CD14-positive monocyte (primary cell): Measurements from ENCODE around the gene TOMM7. TPM values are rescaled to one million over a fixed set of nuclear protein-coding genes. Genes with fewer than 3 reads are reported as not detected.
"Not testable (repeated sequence)": the region's sequence is repeated elsewhere in the genome, so short reads cannot be mapped to it uniquely, and the experiment has no call there.

Source experiments
- DNase-seq, 3 donors: peaks; one replicate each; pipeline ENCODE4 v3.0.0-alpha.2; 2011 to 2022
- H2AFZ ChIP-seq: 2 replicates; pipeline ENCODE4 v1.6.0; 2012; ENCODE audit warnings: mild to moderate bottlenecking, low read depth, low read length, inconsistent platforms; ENCODE audit not compliant: insufficient read depth, poor library complexity, severe bottlenecking
- H3K27ac ChIP-seq, 2 donors: 1 replicate in 1 of 2; 2 replicates in 1 of 2; pipeline ENCODE4 v1.5.1; 2012 to 2013; ENCODE audit warnings: low read length in 2 of 2, control low read depth in 1 of 2, inconsistent platforms in 1 of 2, low read depth in 1 of 2, mild to moderate bottlenecking in 1 of 2
- H3K27me3 ChIP-seq, 2 donors: one replicate each; pipeline versions ENCODE4 v1.6.0 to v1.6.1; 2011 to 2013; ENCODE audit warnings: low read length in 2 of 2; ENCODE audit not compliant: control insufficient read depth in 2 of 2, insufficient read depth in 2 of 2
- H3K36me3 ChIP-seq, 2 donors: replicated peaks in 1 of 2; 1 replicate in 1 of 2; 2 replicates in 1 of 2; pipeline versions ENCODE4 v1.5.1 to v1.6.1; 2012 to 2013; ENCODE audit warnings: low read length in 2 of 2, control low read depth in 1 of 2, inconsistent platforms in 1 of 2, mild to moderate bottlenecking in 1 of 2; ENCODE audit not compliant: insufficient read depth in 2 of 2, control insufficient read depth in 1 of 2
- H3K4me1 ChIP-seq, 2 donors: 1 replicate in 1 of 2; 2 replicates in 1 of 2; pipeline versions ENCODE4 v1.5.1 to v1.6.1; 2012 to 2013; ENCODE audit warnings: low read length in 2 of 2, control low read depth in 1 of 2, inconsistent platforms in 1 of 2, mild to moderate bottlenecking in 1 of 2, moderate library complexity in 1 of 2; ENCODE audit not compliant: insufficient read depth in 2 of 2, control insufficient read depth in 1 of 2
- H3K4me2 ChIP-seq: replicated peaks from 2 replicates; pipeline ENCODE3; 2012; ENCODE audit warnings: low read length, moderate library complexity, mild to moderate bottlenecking; ENCODE audit not compliant: poor library complexity, severe bottlenecking; ENCODE audit errors: extremely low read depth
- H3K4me3 ChIP-seq, 3 experiments: fragments of 200-600 bp in 1 of 3; sonication (generic) in 1 of 3; replicated peaks in 1 of 3; 1 replicate in 2 of 3; 2 replicates in 1 of 3; pipeline ENCODE4 v1.5.1; 2011 to 2013; ENCODE audit warnings: low read length in 3 of 3, mild to moderate bottlenecking in 3 of 3, control low read depth in 2 of 3, low read depth in 2 of 3, inconsistent platforms in 1 of 3, moderate library complexity in 1 of 3
- H3K79me2 ChIP-seq: 2 replicates; pipeline ENCODE4 v1.6.0; 2012; ENCODE audit warnings: mild to moderate bottlenecking, control low read depth, inconsistent platforms, low read length, moderate library complexity; ENCODE audit not compliant: insufficient read depth
- H3K9ac ChIP-seq: 2 replicates; pipeline ENCODE4 v1.6.0; 2017; ENCODE audit warnings: low read length, mild to moderate bottlenecking; ENCODE audit not compliant: insufficient read depth, poor library complexity, severe bottlenecking
- H3K9me3 ChIP-seq, 2 donors: replicated peaks in 1 of 2; 1 replicate in 1 of 2; 2 replicates in 1 of 2; pipeline versions ENCODE4 v1.5.1 to v1.6.1; 2012 to 2013; ENCODE audit warnings: low read length in 2 of 2, control low read depth in 1 of 2; ENCODE audit not compliant: control insufficient read depth in 1 of 2, insufficient read depth in 1 of 2
- H4K20me1 ChIP-seq: 2 replicates; pipeline ENCODE4 v1.6.0; 2012; ENCODE audit warnings: mild to moderate bottlenecking, low read length, control low read depth, moderate library complexity; ENCODE audit not compliant: insufficient read depth
- H3K27ac Mint-ChIP-seq, 7 donors: one replicate each; pipeline ENCODE4 v1.8.0; 2020; ENCODE audit warnings: mild to moderate bottlenecking in 7 of 7, mixed read lengths in 7 of 7, moderate library complexity in 6 of 7, inconsistent platforms in 2 of 7
- H3K27me3 Mint-ChIP-seq, 3 donors: one replicate each; pipeline ENCODE4 v1.8.0; 2021 to 2022; ENCODE audit warnings: low read depth in 3 of 3, mild to moderate bottlenecking in 3 of 3, mixed read lengths in 3 of 3, moderate library complexity in 3 of 3, inconsistent platforms in 1 of 3
- H3K36me3 Mint-ChIP-seq, 2 donors: one replicate each; pipeline ENCODE4 v1.8.0; 2020; ENCODE audit warnings: mixed read lengths in 2 of 2, inconsistent platforms in 1 of 2, mild to moderate bottlenecking in 1 of 2
- H3K4me1 Mint-ChIP-seq: one replicate; pipeline ENCODE4 v1.8.0; 2020; ENCODE audit warnings: mild to moderate bottlenecking, mixed read lengths
- H3K4me3 Mint-ChIP-seq, 2 donors: one replicate each; pipeline ENCODE4 v1.8.0; 2020; ENCODE audit warnings: mild to moderate bottlenecking in 2 of 2, mixed read lengths in 2 of 2, moderate library complexity in 1 of 2
- H3K9me3 Mint-ChIP-seq, 7 donors: one replicate each; pipeline ENCODE4 v1.8.0; 2020 to 2022; ENCODE audit warnings: mixed read lengths in 7 of 7, mild to moderate bottlenecking in 6 of 7, moderate library complexity in 6 of 7, inconsistent platforms in 2 of 7
- CTCF ChIP-seq: fragments of 200-600 bp; IDR thresholded peaks from one replicate; pipeline ENCODE4 v1.8.0; 2022; ENCODE audit warnings: antibody characterized with exemption, mild to moderate bottlenecking
- WGBS: methylation state at CpG from one replicate; pipeline ENCODE4 v1.1.5; 2013; ENCODE audit warnings: missing lambda C conversion rate; ENCODE audit not compliant: insufficient coverage; 5-methylcytosine and 5-hydroxymethylcytosine counted together
- intact Hi-C, 2 donors: fragments of 100-400 bp; cut with micrococcal nuclease; formaldehyde crosslinking; loops; one replicate each; pipeline versions ENCODE4 v1.15.0 to v1.15.1; 2023
- polyA plus RNA-seq, 3 donors: library from polyadenylated mRNA; depleted of rRNA in 1 of 3; unstranded in 2 of 3; stranded (reverse) in 1 of 3; fragments of 300-500 nt in 2 of 3; fragments of >200 nt in 1 of 3; fragmentation: Illumina TruSeq in 2 of 3; gene quantifications; 1 replicate in 2 of 3; 2 replicates in 1 of 3; pipeline ENCODE4 v1.2.3, GENCODE V29; 2012 to 2021

The TOMM7 gene
- polyA plus RNA-seq, 3 donors = 93.3 to 125 (median 111) TPM

- Histone ChIP-seq H3K27me3 (no peaks in the 10 kb centered on the region), H3K9ac (no peak overlapping the region), H3K36me3 (no peaks in the 10 kb centered on the region), H3K9me3 (no peaks in the 10 kb centered on the region), H3K4me2 (no peak overlapping the region), H3K27ac (no peak overlapping the region), H3K79me2 (no peaks in the 10 kb centered on the region), H3K4me1 (no peaks in the 10 kb centered on the region), H4K20me1 (no peaks in the 10 kb centered on the region), H2AFZ (no peak overlapping the region), H3K4me3 (no peak overlapping the region)
- intact Hi-C loops = no loop called here
- peaks cover 0 to 2% (median 0%) of the 10 kb centered on the region in 7 donors for H3K9me3 Mint-ChIP-seq
- H3K4me3 Mint-ChIP-seq = no peak overlapping the region
- no peaks in the 10 kb centered on the region for H3K4me1 Mint-ChIP-seq
- no peaks in the 10 kb centered on the region for H3K36me3 Mint-ChIP-seq
- TF ChIP-seq CTCF = no peak
- H3K27me3 Mint-ChIP-seq = peaks cover 4 to 7% (median 5%) of the 10 kb centered on the region in 3 donors
- no peak for DNase-seq
- WGBS = no CpG with 5 or more reads among the region's 6 CpGs
- H3K27ac Mint-ChIP-seq = no peak overlapping the region
Measured at GRCh38 chr7:22837308-22837707, 14.7 kb upstream of the TOMM7 start.

GRCh38 chr7:22836506-22836905 is 13.9 kb upstream of the TOMM7 start:
- H3K9me3 ChIP-seq, intact Hi-C loops, H3K36me3 Mint-ChIP-seq, H3K4me1 ChIP-seq, H3K27ac Mint-ChIP-seq, H3K4me1 Mint-ChIP-seq, H3K9me3 Mint-ChIP-seq, H3K27ac ChIP-seq, H3K36me3 ChIP-seq, H3K4me3 ChIP-seq, H3K79me2 ChIP-seq, H3K27me3 Mint-ChIP-seq, H3K9ac ChIP-seq, H3K4me3 Mint-ChIP-seq, H4K20me1 ChIP-seq, DNase-seq, H3K27me3 ChIP-seq, H2AFZ ChIP-seq, H3K4me2 ChIP-seq: not testable (repeated sequence)
- no CpG with 5 or more reads among the region's 2 CpGs for WGBS
